IPS-NIHi7 (cell line): ENCODE data around the gene TRAF6.
A peak's percentile ranks its signal among the peaks of the same experiment; 100 is the strongest.
"Not testable (repeated sequence)": the region's sequence is repeated elsewhere in the genome, so short reads cannot be mapped to it uniquely, and the experiment has no call there.

Experiments
- DNase-seq: peaks from one replicate; pipeline ENCODE4 v3.0.0; 2012; ENCODE audit warnings: mixed read lengths; ENCODE audit errors: extremely low spot score

TRAF6 gene, protein sequence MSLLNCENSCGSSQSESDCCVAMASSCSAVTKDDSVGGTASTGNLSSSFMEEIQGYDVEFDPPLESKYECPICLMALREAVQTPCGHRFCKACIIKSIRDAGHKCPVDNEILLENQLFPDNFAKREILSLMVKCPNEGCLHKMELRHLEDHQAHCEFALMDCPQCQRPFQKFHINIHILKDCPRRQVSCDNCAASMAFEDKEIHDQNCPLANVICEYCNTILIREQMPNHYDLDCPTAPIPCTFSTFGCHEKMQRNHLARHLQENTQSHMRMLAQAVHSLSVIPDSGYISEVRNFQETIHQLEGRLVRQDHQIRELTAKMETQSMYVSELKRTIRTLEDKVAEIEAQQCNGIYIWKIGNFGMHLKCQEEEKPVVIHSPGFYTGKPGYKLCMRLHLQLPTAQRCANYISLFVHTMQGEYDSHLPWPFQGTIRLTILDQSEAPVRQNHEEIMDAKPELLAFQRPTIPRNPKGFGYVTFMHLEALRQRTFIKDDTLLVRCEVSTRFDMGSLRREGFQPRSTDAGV

GRCh38 chr11:36509694-36510593, at the start of gene TRAF6:
Gene TRAF6, minus strand, starts transcription at chr11:36510272. Its CDS starts 8,757 bp downstream, at chr11:36501515.
- peak; percentile 93 for DNase-seq

DNA sequence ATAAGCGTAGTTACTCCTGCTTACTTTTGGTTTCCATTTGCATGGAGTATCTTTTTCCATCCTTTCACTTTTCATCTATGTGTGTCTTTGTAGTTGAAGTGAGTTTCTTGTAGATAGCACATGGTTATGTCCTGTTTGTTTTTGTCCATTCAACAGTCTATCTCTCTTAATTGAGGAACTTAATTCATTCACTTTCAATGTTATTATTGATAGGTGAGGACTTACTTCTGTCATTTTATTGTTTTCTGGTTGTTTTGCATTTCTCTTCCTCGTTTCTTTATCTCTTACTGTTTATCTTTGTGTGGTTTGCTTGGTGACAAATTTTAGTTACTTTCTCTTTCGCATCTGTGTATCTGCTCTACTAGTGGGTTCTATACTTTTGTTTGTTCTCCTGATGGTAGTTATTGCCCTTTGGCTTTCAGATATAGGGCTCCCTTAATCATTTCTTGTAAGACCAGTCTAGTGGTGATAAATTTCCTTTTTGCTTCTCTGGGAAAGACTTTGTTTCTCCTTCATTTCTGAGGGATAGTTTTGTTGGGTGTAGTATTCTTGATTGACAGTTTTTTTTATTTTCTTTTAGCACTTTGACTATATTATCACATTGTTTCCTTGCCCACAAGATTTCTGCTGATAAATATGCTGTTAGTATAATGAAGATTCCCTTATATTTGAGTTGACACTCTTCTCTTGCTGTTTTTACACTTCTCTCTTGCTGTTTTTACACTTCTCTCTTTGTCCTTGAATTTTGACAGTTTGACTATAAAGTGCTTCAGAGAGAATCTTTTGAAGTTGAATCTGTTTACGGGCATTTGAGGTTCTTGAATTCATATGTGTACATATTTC, 48.7 kb upstream of the TRAF6 start:
- DNase-seq = no peak

- DNase-seq = no peak
Observed at GRCh38 chr11:36557991-36558390, 47.9 kb upstream of the TRAF6 start.

GRCh38 chr11:36557390-36557789, 47.3 kb upstream of the TRAF6 start:
- DNase-seq = not testable (repeated sequence)

- no peak for DNase-seq
Observed at GRCh38 chr11:36550385-36551115, 40.5 kb upstream of the TRAF6 start.

DNA sequence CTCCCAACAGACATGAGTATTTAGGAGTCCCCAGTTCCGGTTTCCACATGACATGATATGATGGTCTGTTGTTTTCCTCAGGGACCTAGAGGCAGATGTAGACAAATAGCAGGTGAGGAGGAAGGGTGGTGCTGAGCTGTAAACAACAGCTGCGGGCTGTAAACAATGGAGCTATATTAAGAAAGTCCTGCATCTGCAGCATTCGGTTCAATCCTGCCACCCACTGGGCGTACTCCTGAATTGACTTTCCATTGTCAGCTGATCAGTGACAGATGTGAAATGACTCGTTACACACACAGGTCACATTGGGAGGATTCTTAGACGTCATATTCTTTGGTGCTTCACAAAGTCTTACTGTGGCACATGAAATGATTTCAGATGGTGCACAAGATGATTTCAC, 30.9 kb upstream of the TRAF6 start:
- DNase-seq = no peak

DNA sequence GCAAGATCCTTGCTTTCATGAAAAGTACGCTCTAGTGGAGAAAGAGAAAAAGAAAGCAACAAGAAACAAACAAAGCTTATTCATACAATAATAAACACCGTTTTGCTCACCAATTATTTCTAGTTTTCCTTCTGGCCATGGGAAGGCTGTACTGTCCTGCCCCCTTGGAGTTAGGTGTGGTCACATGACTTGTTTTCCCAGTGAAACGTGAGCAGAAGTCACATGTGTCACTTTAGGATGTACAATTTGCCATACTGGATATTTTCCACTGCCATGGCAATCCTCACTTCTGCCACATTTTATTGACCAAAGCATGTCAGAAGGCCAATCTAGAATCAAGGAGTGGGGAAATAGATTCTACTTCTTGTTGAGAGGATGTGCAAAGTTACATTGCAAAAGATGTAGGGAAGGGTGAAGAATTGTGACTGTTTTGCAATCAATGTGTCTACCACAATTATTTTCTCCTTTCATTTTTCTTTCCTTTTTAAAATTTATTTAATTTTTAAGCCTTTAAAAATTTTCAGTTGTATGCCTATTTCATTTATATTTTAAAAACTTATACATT, 24.3 kb upstream of the TRAF6 start:
- DNase-seq = no peak

- DNase-seq = no peak
Observed at GRCh38 chr11:36532941-36533601, 23.0 kb upstream of the TRAF6 start.

DNA sequence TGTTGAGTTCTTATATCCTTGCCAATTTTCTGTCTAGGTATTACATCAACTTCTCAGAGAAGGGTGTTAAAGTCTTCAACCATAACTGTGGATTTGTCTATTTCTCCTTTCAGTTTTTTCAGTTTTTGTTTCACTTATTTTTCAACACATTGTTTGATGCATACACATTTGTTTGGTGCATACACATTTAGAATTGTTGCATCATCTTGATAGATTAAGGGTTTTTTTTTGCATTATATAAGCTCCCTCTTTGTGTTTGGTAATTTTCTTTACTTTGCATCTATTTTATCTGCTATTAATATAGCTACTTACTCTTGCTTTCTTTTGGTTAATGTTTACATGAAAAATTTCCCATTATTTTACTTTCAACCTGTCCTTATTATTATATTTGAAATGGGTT, 20.8 kb upstream of the TRAF6 start:
- no peak for DNase-seq

- DNase-seq = no peak
Observed at GRCh38 chr11:36513965-36514364, 3.9 kb upstream of the TRAF6 start.

DNA sequence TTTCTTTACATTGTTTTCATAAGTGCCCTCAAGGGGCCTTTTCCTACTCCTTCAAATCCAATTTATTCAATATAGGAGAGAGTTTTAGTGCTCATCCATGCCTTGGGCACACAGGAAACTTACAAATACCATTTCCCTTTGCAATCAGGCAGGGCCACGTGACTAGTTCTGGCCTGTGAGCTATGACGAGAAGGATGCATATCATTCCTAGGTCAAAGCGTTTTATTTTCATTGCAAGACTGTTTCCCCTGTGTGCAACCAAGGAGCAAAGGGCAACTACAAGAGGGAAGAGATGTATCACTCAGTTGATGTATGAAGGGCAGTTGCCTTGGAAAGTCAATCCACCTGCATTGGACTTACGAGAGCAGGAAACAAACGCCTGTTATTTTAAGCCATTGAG, 1.9 kb upstream of the TRAF6 start:
- DNase-seq = no peak

- not testable (repeated sequence) for DNase-seq
Observed at GRCh38 chr11:36511062-36511461, 990 bp upstream of the TRAF6 start.

DNA sequence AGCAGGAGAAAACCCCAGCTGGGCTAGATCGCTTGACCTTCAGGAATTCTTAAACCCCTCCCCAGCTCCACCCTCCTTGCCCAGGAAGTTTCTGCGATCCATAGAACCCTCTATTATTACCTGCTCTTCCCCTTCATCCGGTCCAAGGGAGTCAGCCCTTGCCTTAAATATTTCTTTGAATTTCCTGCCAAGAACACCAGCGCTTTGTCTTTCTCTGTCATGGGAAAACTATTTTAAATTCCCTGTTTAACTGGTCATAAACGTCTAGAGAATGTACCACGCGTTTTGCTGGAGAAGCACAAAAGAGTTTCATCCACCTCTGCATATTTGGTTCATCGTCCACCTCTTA, 496 bp upstream of the TRAF6 start:
- no peak for DNase-seq

GRCh38 chr11:36509201-36509639, 852 bp downstream of the TRAF6 start:
- DNase-seq = peak; percentile 14

- no peak for DNase-seq
Observed at GRCh38 chr11:36508743-36509142, 1.3 kb downstream of the TRAF6 start.

DNA sequence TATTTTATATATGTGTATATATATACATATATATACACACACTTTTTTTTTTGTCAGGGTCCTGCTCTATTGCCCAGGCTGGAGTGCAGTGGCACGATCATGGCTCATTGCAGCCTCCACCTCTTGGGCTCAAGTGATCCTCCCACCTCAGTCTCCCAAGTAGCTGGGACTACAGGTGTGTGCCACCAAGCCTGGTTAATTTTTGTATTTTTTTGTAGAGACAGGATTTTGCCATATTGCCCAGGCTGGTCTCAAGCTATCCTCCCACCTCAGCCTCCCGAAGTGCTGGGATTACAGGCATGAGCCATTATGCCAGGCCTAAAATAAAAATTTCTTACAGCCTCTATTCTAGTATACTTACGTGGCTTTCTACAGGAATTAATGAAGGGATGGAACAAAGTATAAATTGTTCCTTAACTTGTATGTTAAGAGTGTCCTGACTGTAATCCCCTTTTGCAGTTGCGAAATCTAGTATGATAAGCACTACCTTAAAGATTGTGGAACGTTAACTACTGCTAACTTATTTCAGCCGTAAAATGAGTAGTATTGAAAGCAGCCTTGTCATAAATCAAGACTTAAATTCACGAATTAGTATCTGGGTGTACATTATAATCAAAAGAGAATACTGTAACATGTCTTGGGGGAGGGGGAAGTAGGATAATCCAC, 2.1 kb downstream of the TRAF6 start:
- no peak for DNase-seq

DNA sequence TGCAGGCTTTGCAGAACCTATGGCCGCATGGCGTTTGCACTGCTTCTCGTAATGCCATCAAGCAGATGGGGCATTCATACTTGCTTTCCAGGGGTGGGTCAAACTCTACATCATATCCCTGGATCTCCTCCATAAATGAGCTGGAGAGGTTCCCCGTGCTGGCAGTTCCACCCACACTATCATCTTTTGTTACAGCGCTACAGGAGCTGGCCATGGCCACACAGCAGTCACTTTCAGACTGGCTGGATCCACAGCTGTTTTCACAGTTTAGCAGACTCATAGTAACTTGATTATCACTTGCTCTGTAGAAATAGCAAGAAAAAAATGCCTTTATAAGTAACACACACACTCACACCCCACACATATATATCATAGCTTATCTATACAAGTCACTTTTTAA, 8.8 kb downstream of the TRAF6 start:
- DNase-seq = no peak

DNA sequence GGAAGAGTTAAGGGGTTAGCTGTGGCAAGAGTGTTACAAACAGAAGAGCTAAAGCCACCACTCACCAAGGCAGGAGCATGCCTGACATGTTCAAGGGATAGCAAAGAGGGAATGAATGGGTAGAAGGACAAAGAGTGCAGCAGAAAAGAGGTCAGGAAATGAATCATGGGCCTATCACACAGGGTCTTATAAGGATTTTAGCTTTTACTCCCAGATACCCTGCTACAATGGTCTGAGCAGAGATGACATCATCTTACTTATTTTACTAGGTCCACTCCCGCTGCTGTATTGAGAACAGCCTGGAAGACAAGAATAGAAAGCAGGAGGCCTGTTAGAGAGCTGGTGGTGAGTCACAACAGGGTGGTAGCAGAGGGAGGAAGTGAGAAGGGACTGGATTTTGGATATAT, 9.8 kb downstream of the TRAF6 start:
- DNase-seq = peak; percentile 10

- DNase-seq = no peak
Observed at GRCh38 chr11:36499315-36499714, 10.8 kb downstream of the TRAF6 start.

GRCh38 chr11:36498721-36499120, 11.4 kb downstream of the TRAF6 start:
- no peak for DNase-seq
